ENCODE measurements around the gene ARHGAP26. TPM values are rescaled to one million over a fixed set of nuclear protein-coding genes. Genes with fewer than 3 reads are reported as not detected.

Gene ARHGAP26
- total and polyA plus RNA-seq, 2 of the 4 experiments (the other 2 are of a cell fraction): 0.54 to 0.56 TPM

DNA sequence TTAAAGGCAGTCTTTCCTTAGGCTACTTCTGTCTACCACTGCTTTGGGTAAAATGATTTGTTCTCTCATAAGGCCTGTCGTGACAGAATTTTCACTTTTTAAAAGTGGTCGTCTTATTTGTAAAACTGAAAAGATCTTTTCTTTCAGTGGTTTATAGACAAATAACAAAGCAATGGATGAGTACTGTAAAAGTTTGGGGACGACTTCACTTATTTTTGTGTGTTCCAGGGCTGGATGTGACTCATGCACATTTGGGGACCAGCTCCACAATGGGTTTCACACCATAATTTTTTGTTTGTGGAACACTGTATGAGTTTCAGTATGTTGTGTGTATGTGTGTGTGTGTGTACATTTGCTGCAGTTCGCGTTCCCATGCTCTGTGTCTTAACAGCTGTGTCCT is 53.6 kb downstream of the ARHGAP26 start:
- Histone ChIP-seq H3K36me3 (ENCODE audit: control insufficient read depth, insufficient read depth, low read length) (no peaks in the 10 kb centered on the region), H3K79me1 (ENCODE audit: low read depth in 1 of 2, low read length in 2 of 2) (peaks cover 0 to 9% of the 10 kb centered on the region in 2 experiments; a peak in 1 of 4 replicates), H3K4me3 (ENCODE audit: insufficient read depth, low read depth, low read length) (no peak overlapping the region), H3K18ac (ENCODE audit: low read depth, low read length) (no peak overlapping the region), H4K8ac (ENCODE audit: low read depth in 2 of 2, low read length in 2 of 2) (no peak overlapping the region), H2BK15ac (ENCODE audit: low read depth, low read length) (peak overlapping the region; percentile 15; the same call in 1 of the 3 replicates), H3K4ac (ENCODE audit: low read depth, low read length) (peak overlapping the region; percentile 5; the same call in 1 of the 2 replicates), H3K9me3 (ENCODE audit: control insufficient read depth, insufficient read depth, low read length) (no peaks in the 10 kb centered on the region), H3K4me1 (ENCODE audit: control insufficient read depth, insufficient read depth, low read length) (peaks cover 28% of the 10 kb centered on the region), H2BK5ac (ENCODE audit: low read depth, low read length, poor library complexity, severe bottlenecking) (no peak overlapping the region), H2BK20ac (ENCODE audit: low read depth, low read length) (peak overlapping the region; percentile 63), H3K27me3 (ENCODE audit: control insufficient read depth, insufficient read depth, low read length) (no peaks in the 10 kb centered on the region), H3K4me2 (ENCODE audit: low read depth, low read length) (no peak overlapping the region), H3K27ac (ENCODE audit: insufficient read depth, low read length) (no peak overlapping the region), H3K14ac (replicated peaks; ENCODE audit: low read depth, low read length) (no peak overlapping the region), H3K9ac (ENCODE audit: low read depth, low read length) (no peak overlapping the region), H4K91ac (ENCODE audit: insufficient read depth, low read depth, low read length) (peak overlapping the region; percentile 10; the same call in 1 of the 2 replicates), H3K56ac (ENCODE audit: extremely low read depth, insufficient read depth, low read length) (no peak overlapping the region), H2AK9ac (replicated peaks; ENCODE audit: low read depth, low read length, poor library complexity) (no peak overlapping the region), H2AFZ (replicated peaks; ENCODE audit: low read length, poor library complexity) (no peak overlapping the region), H3K23ac (ENCODE audit: low read depth, low read length) (peak overlapping the region; percentile 7; the same call in 1 of the 2 replicates), H2BK120ac (ENCODE audit: low read depth, low read length) (peak overlapping the region; percentile 5; the same call in 1 of the 2 replicates), H4K20me1 (ENCODE audit: insufficient read depth, low read length) (no peaks in the 10 kb centered on the region), H3K9me1 (ENCODE audit: insufficient read depth, low read length) (peaks cover 26% of the 10 kb centered on the region), H4K5ac (ENCODE audit: low read depth, low read length) (no peak overlapping the region), H2AK5ac (ENCODE audit: low read depth, low read length) (peak overlapping the region; percentile 9)
- in situ Hi-C loops (cut with MboI; ENCODE audit: low sequenced_read_pairs): no loop called here
- BruUV-seq (replicated peaks): no TSS peak
- ATAC-seq (ENCODE audit: low read depth) (no peak), DNase-seq (no peak)
- CTCF ChIA-PET: interaction anchor here (1.0 kb wide), 1 partner anchor 59 kb away, joined by 3 read pairs; no protein-coding TSS in a partner anchor
- WGBS, 2 experiments (ENCODE audit: extremely low coverage in 2 of 2, insufficient read length in 1 of 2): no CpG with 5 or more reads among the region's 5 CpGs
- intact Hi-C loops (cut with micrococcal nuclease): no loop called here
- TF ChIP-seq MXI1 (IDR thresholded peaks at IDR 0.05; ENCODE audit: borderline replicate concordance, low read depth, low read length) (no peak), MAZ (IDR thresholded peaks at IDR 0.05; ENCODE audit: borderline replicate concordance, low read depth, low read length) (no peak), FOS (IDR thresholded peaks at IDR 0.05; ENCODE audit: low read depth, low read length) (no peak), CEBPB (IDR thresholded peaks at IDR 0.05; ENCODE audit: low read depth, low read length) (no peak), BHLHE40 (IDR thresholded peaks at IDR 0.05; ENCODE audit: low read depth, low read length) (no peak), POLR2A (IDR thresholded peaks at IDR 0.05; ENCODE audit: low read depth, low read length) (no peak), SMC3 (IDR thresholded peaks at IDR 0.05; ENCODE audit: low read depth, low read length) (no peak), ELK1 (IDR thresholded peaks at IDR 0.05; ENCODE audit: borderline replicate concordance, low read depth, low read length) (no peak), NFE2L2 (IDR thresholded peaks at IDR 0.05; ENCODE audit: low read depth, low read length) (no peak), RAD21 (IDR thresholded peaks at IDR 0.05; ENCODE audit: low read length) (no peak), RFX5 (IDR thresholded peaks at IDR 0.05; ENCODE audit: low read depth, low read length) (no peak), MAFK (IDR thresholded peaks at IDR 0.05; ENCODE audit: low read depth, low read length) (no peak), CHD1 (IDR thresholded peaks at IDR 0.05; ENCODE audit: low read depth, low read length) (no peak), RCOR1 (IDR thresholded peaks at IDR 0.05; ENCODE audit: insufficient replicate concordance, low read length) (no peak)
- TF ChIP-seq, protein P1, sequence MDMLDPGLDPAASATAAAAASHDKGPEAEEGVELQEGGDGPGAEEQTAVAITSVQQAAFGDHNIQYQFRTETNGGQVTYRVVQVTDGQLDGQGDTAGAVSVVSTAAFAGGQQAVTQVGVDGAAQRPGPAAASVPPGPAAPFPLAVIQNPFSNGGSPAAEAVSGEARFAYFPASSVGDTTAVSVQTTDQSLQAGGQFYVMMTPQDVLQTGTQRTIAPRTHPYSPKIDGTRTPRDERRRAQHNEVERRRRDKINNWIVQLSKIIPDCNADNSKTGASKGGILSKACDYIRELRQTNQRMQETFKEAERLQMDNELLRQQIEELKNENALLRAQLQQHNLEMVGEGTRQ (IDR thresholded peaks at IDR 0.05; ENCODE audit: low read depth, low read length): no peak
- TF ChIP-seq, protein P2, sequence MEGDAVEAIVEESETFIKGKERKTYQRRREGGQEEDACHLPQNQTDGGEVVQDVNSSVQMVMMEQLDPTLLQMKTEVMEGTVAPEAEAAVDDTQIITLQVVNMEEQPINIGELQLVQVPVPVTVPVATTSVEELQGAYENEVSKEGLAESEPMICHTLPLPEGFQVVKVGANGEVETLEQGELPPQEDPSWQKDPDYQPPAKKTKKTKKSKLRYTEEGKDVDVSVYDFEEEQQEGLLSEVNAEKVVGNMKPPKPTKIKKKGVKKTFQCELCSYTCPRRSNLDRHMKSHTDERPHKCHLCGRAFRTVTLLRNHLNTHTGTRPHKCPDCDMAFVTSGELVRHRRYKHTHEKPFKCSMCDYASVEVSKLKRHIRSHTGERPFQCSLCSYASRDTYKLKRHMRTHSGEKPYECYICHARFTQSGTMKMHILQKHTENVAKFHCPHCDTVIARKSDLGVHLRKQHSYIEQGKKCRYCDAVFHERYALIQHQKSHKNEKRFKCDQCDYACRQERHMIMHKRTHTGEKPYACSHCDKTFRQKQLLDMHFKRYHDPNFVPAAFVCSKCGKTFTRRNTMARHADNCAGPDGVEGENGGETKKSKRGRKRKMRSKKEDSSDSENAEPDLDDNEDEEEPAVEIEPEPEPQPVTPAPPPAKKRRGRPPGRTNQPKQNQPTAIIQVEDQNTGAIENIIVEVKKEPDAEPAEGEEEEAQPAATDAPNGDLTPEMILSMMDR (conservative IDR thresholded peaks at IDR 0.05; ENCODE audit: low read depth, low read length): no peak
- dilution Hi-C loops (cut with HindIII; ENCODE audit: low sequenced_read_pairs, unreplicated experiment): no loop called here
- POLR2A ChIA-PET (ENCODE audit: unreplicated experiment): no interaction called here
